HG02885 (cell line): ENCODE measurements around the gene KIAA1586.
"Not testable (repeated sequence)": the region's sequence is repeated elsewhere in the genome, so short reads cannot be mapped to it uniquely, and the experiment has no call there.

ENCODE experiments used
- ATAC-seq: cut with Tn5 transposase; IDR thresholded peaks from one replicate; pipeline ENCODE4 v1.9.1; 2021; ENCODE audit warnings: mild to moderate bottlenecking; ENCODE audit not compliant: unreplicated experiment, poor library complexity

Gene KIAA1586

DNA sequence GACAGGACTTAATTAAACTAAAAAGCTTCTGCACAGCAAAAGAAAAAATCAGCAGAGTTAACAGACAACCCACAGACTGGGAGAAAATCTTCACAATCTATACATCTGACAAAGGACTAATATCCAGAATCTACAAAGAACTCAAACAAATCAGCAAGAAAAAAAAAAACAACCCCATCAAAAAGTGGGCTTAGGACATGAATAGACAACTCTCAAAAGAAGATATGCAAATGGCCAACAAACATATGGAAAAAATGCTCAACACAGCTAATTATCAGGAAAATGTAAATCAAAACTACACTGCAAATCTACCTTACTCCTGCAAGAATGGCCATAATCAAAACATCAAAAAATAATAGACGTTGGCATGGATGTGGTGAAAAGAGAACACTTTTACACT is 2.4 kb upstream of the KIAA1586 start:
- ATAC-seq, result not testable (repeated sequence)

DNA sequence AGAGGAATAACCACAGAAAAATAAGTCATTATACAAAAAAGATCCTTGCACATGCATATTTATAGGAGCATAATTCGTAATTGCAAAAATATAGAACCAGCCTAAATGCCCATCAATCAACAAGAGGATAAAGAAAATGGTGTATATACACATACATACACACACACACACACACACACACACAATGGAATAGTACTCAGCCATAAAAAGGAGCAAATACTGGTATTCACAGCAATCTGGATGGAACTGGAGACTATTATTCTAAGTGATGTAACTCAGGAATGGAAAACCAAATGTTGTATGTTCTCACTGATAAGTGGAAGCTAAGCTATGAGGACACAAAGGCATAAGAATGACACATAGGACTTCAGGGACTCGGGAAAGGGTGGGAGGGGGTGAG is 1.9 kb upstream of the KIAA1586 start:
- no peak for ATAC-seq

DNA sequence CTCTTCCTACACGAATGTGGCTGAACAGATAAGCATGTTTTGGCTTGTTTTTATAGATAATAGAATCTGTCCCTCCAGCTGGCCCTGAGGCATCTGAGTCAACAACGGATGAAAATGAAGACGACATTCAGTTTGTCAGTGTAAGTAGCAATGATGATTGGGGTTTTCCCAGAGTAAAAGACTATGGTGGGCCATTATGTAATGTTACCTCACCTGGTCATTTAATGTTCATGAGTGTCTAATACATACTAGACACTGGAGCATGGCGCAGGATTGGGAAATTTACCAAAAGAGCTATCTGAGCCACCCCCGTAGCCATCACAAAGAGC is 728 bp downstream of the KIAA1586 start:
- ATAC-seq, result peak; percentile 18

- ATAC-seq, result not testable (repeated sequence)
Measured at GRCh38 chr6:57047859-57048258, 1.4 kb downstream of the KIAA1586 start.

DNA sequence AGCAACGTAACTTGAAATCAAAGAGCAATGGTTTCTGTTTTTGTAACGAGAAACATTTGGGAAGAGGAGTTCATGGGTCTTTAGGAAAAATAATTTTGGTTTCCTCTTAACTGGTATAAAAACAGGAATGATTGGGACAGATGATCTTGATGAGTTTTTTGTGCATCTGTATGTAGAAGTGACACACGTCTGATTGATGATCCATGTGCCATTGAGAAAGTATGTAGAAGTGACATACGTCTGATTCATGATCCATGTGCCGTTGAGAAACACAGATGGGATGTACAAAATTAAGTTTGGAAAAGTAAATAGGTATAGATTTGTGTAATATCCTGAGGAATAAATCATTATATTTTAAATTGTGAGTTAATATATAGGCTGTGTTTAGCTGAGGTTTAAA is 2.1 kb downstream of the KIAA1586 start:
- no peak for ATAC-seq

DNA sequence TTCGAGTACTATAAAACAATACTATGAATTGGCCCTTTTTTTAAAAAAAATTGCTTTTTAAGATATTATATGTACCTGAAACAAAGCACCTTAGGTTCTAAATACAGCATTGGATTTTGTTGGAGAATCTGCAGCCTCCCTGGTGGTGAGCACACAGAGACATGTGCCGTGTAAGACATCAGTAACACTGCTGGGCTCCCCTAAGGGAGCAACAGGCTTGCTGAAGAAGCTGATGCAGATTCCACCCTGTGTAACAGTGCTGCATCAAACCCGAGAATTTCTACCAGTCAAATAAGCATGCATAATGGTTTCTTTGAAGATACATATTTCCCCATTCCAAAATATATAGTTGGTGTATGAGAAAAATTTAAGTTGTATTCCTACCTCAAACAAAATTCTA is 17.4 kb downstream of the KIAA1586 start:
- ATAC-seq, result no peak

- ATAC-seq, result no peak
Measured at GRCh38 chr6:57064809-57065208, 18.3 kb downstream of the KIAA1586 start.

DNA sequence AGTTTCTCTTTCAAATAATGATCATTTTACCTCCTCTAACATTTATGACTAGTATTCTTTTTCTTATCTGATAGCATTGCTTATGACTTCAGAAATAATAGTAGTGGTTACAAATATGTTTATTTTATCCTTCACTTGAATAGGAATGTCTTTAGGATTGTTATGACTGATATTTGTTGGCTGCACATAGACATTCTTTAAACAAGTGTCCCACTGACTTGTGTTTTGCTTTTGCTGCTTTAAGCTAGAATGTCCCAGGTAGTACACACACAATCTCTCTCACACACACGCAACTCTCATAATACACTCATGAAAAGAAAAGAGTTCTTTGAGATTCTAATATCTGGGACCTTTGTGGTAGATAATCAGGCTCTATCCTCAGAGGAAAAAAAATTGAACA is 21.6 kb downstream of the KIAA1586 start:
- no peak for ATAC-seq

GRCh38 chr6:57069228-57069627 is 22.7 kb downstream of the KIAA1586 start:
- ATAC-seq, result no peak

DNA sequence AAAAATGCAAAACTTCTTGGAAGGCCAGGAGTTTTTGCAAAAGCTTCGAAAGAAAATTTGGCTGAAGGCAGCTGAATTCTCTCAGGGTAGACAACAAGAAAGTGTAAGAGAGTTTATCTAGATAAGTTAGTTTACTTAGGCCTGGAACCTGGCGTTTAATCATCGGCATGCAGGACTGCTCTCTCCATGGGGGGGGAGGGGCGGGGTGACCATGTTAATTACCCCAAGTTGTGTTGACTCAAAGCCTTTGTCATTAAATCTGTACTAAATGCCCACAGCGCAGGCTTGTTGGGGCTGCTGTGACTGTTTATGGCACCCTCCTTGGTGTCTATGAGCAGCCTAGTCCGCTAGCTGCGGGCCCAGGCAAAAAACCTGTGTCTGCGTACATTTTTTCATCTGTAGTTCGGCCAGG is 23.4 kb downstream of the KIAA1586 start:
- ATAC-seq, result no peak

DNA sequence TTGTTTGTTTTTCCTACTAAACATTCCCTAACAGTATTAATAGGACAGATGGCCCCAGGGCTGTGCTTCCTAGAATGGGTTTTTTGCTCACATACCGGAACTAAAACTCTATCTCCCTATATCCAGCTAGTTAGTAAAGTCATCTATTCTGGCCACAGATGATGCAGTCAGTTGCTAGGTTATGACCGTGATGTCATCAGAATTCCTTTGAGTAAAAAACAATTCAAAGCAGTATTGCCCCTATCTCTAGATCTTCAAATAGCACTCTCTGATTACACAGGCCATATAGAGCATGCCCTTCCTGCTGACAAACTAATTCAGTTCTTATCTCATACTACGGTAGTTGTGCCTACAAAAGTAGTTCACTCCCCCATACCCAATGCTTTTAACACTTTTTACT is 25.6 kb downstream of the KIAA1586 start:
- ATAC-seq, result no peak

DNA sequence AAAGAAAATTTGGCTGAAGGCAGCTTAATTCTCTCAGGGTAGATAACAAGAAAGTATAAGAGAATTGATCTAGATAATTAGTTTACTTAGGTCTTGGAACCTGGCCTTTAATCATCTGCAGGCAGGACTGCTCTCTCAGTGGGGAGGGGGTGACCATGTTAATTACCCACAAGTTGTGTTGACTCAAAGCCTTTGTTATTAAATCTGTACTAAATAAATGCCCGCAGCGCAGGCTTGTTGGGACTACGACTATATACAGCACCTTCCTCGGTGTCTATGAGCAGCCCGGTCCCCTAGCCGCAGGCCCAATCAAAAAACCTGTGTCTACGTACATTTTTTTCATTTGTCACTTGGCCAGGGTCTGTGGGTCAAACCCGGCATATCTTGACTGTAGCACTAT is 27.9 kb downstream of the KIAA1586 start:
- ATAC-seq, result no peak

- no peak for ATAC-seq
Measured at GRCh38 chr6:57075092-57075491, 28.6 kb downstream of the KIAA1586 start.

DNA sequence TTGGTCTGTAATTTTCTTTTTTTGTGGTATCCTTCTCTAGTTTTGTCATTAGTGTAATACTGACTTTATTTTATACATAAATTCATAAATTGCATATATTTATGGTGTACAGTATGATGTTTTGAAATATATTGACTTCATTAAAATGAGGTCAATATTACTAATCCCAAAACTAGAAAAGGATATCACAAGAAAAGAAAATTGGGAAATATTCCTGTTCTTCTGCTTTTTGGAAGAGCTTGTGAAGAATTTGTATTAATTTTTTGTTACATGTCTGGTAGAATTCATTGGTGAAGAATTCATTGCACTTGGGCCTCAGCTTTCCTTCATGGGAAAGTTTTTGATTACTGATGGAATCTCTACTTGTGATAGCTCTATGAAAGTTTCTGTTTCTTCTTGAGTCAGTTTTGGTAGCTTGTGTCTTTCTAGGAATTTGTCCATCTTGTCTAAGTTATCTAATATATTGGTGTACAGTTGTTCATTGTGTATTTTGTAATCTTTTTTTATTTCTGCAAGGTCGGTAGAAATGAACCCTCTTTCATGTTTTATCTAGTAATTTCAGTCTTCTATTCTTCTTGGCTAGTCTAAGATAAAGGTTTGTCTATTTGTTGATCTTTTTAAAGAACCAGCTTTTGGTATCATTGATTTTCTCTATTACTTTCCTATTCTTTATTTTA is 32.2 kb downstream of the KIAA1586 start:
- ATAC-seq, result no peak

GRCh38 chr6:57085471-57085870 is 39.0 kb downstream of the KIAA1586 start:
- ATAC-seq, result no peak

- no peak for ATAC-seq
Measured at GRCh38 chr6:57086843-57087242, 40.4 kb downstream of the KIAA1586 start.

- ATAC-seq, result no peak
Measured at GRCh38 chr6:57087916-57088315, 41.4 kb downstream of the KIAA1586 start.

GRCh38 chr6:57089265-57089664 is 42.8 kb downstream of the KIAA1586 start:
- ATAC-seq, result no peak

GRCh38 chr6:57089687-57090457 is 43.4 kb downstream of the KIAA1586 start, which contains the start of gene ZNF451:
Gene ZNF451, plus strand, starts transcription at chr6:57090188. Its CDS starts 66 bp downstream, at chr6:57090254.
- ATAC-seq, result peak; percentile 93

DNA sequence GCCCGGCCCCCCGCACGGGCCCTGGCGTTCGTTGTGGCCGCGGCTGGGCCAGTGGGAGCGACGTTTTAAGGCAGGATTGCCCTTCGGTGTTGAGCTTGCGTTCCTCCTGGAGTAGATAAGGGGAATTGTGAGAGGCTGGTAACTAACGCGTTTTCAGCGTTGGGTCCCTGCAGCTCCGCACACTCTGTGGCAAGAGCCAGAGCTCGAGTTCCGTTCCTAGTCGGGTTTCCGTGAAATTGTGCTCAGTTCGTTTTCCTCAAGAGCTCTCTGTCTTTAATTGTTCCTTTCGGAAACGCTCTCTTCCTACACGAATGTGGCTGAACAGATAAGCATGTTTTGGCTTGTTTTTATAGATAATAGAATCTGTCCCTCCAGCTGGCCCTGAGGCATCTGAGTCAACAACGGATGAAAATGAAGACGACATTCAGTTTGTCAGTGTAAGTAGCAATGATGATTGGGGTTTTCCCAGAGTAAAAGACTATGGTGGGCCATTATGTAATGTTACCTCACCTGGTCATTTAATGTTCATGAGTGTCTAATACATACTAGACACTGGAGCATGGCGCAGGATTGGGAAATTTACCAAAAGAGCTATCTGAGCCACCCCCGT is 44.1 kb downstream of the KIAA1586 start:
- peak; percentile 10 for ATAC-seq

GRCh38 chr6:57091375-57091774 is 44.9 kb downstream of the KIAA1586 start:
- ATAC-seq, result not testable (repeated sequence)
